Activated T-helper 1 cell treated with anti-CD3 and anti-CD28 coated beads, Interleukin-12 subunit alpha, Interleukin-12 subunit beta, Interleukin-2, Interleukin-4 antibody, amounts not matched to agents 30 ng/mL and 10 ng/mL and 1 ng/mL, durations not matched to agents 14 hours and 24 hours and 36 hours (primary cell): ENCODE measurements around the gene SNHG17. TPM values are rescaled to one million over a fixed set of nuclear protein-coding genes. Genes with fewer than 3 reads are reported as not detected.

Experiments
- DNase-seq: peaks from one replicate; pipeline ENCODE4 v3.0.0; 2021; ENCODE audit warnings: low spot score
- H3K27ac Mint-ChIP-seq: one replicate; pipeline ENCODE4 v1.8.0; 2021; ENCODE audit warnings: mild to moderate bottlenecking, mixed read lengths
- H3K27me3 Mint-ChIP-seq: one replicate; pipeline ENCODE4 v1.8.0; 2022; ENCODE audit warnings: mild to moderate bottlenecking, moderate library complexity, mixed read lengths; ENCODE audit not compliant: insufficient read depth
- H3K36me3 Mint-ChIP-seq: one replicate; pipeline ENCODE4 v1.8.0; 2021; ENCODE audit warnings: low read depth, mixed read lengths
- H3K4me1 Mint-ChIP-seq: one replicate; pipeline ENCODE4 v1.8.0; 2021; ENCODE audit warnings: low read depth, mixed read lengths
- H3K4me3 Mint-ChIP-seq: one replicate; pipeline ENCODE4 v1.8.0; 2021; ENCODE audit warnings: mild to moderate bottlenecking, moderate library complexity, mixed read lengths
- H3K9me3 Mint-ChIP-seq: one replicate; pipeline ENCODE4 v1.8.0; 2021; ENCODE audit warnings: mixed read lengths
- intact Hi-C: fragments of 100-400 bp; cut with micrococcal nuclease; formaldehyde crosslinking; loops from one replicate; pipeline ENCODE4 v1.15.1; 2024
- total RNA-seq: library from RNA; stranded (reverse); gene quantifications from 2 replicates; pipeline ENCODE4 v1.2.3, GENCODE V29; 2022

The SNHG17 gene
- total RNA-seq, 1 donor from 2014 or later, result 89.8 TPM

- no peaks in the 10 kb centered on the region for H3K4me1 Mint-ChIP-seq
- no peak overlapping the region for H3K27ac Mint-ChIP-seq
- no peaks in the 10 kb centered on the region for H3K36me3 Mint-ChIP-seq
- DNase-seq, result no peak
- H3K9me3 Mint-ChIP-seq, result no peaks in the 10 kb centered on the region
- H3K27me3 Mint-ChIP-seq, result peaks cover 6% of the 10 kb centered on the region
- intact Hi-C loops, result no loop called here
- H3K4me3 Mint-ChIP-seq, result no peak overlapping the region
These were observed 61.8 kb downstream of the SNHG17 start for GRCh38 chr20:38373231-38373867.

- H3K36me3 Mint-ChIP-seq, result no peaks in the 10 kb centered on the region
- intact Hi-C loops, result no loop called here
These were observed 62.3 kb downstream of the SNHG17 start for GRCh38 chr20:38372806-38373205.

More at GRCh38 chr20:38372806-38373205, 62.3 kb downstream of the SNHG17 start:
- DNase-seq, result no peak
- Mint-ChIP-seq H3K4me3 (no peak overlapping the region), H3K4me1 (no peaks in the 10 kb centered on the region), H3K9me3 (no peaks in the 10 kb centered on the region), H3K27me3 (peaks cover 6% of the 10 kb centered on the region), H3K27ac (no peak overlapping the region)

Other genes with a start within 250 kb of the SNHG17 start
- not detected in 2 replicates for gene KIAA1755, start 174.6 kb downstream of the SNHG17 start, total RNA-seq
- gene BPI, start 131.2 kb downstream of the SNHG17 start, total RNA-seq, result not detected in 2 replicates
- not detected in 2 replicates for gene LBP, start 88.8 kb downstream of the SNHG17 start, total RNA-seq
- gene RALGAPB, start 37.5 kb upstream of the SNHG17 start, total RNA-seq, result 31.0 and 32.4 TPM in 2 replicates
- not detected in 2 replicates for gene ADIG, start 145.9 kb upstream of the SNHG17 start, total RNA-seq
- not detected in 2 replicates for gene ARHGAP40, start 166.5 kb upstream of the SNHG17 start, total RNA-seq